ENCODE measurements around the gene CASP14. TPM values are rescaled to one million over a fixed set of nuclear protein-coding genes. Genes with fewer than 3 reads are reported as not detected.
"Not testable (repeated sequence)": the region's sequence is repeated elsewhere in the genome, so short reads cannot be mapped to it uniquely, and the experiment has no call there.

CASP14 gene
- polyA plus RNA-seq = not detected

- H3K4me1 Mint-ChIP-seq = no peaks in the 10 kb centered on the region
- H3K36me3 Mint-ChIP-seq = no peaks in the 10 kb centered on the region
- H3K27ac Mint-ChIP-seq = no peak within 1 kb of the TSS
- peaks cover 3 to 18% (median 5%) of the 10 kb centered on the region in 3 donors for H3K27me3 Mint-ChIP-seq (ENCODE audit: low read depth in 3 of 3)
- H3K4me3 Mint-ChIP-seq = no peak within 1 kb of the TSS
- no peak for DNase-seq
- peaks cover 0 to 3% (median 0%) of the 10 kb centered on the region in 6 donors for H3K9me3 Mint-ChIP-seq
These were observed at the start of gene CASP14 for GRCh38 chr19:15048885-15049541. CASP14 (plus strand) TSS chr19:15049480; CDS start chr19:15052252, 2,772 bp downstream.

GRCh38 chr19:15008308-15008707 lies 41.0 kb upstream of the CASP14 start:
- peaks cover 0 to 2% (median 0%) of the 10 kb centered on the region in 6 donors for H3K9me3 Mint-ChIP-seq
- H3K27me3 Mint-ChIP-seq (ENCODE audit: low read depth in 3 of 3) = peaks cover 8 to 11% (median 10%) of the 10 kb centered on the region in 3 donors
- H3K36me3 Mint-ChIP-seq = no peaks in the 10 kb centered on the region
- H3K4me3 Mint-ChIP-seq = no peak overlapping the region
- H3K27ac Mint-ChIP-seq = no peak overlapping the region
- no peaks in the 10 kb centered on the region for H3K4me1 Mint-ChIP-seq
- DNase-seq = no peak

- H3K9me3 Mint-ChIP-seq = peaks cover 0 to 2% (median 0%) of the 10 kb centered on the region in 6 donors
- H3K27ac Mint-ChIP-seq = no peak overlapping the region
- H3K36me3 Mint-ChIP-seq = no peaks in the 10 kb centered on the region
- no peak for DNase-seq
- peaks cover 7 to 11% (median 8%) of the 10 kb centered on the region in 3 donors for H3K27me3 Mint-ChIP-seq (ENCODE audit: low read depth in 3 of 3)
- H3K4me1 Mint-ChIP-seq = no peaks in the 10 kb centered on the region
- H3K4me3 Mint-ChIP-seq = no peak overlapping the region
These were observed 38.6 kb upstream of the CASP14 start for GRCh38 chr19:15010501-15011300.

GRCh38 chr19:15014579-15014978 lies 34.7 kb upstream of the CASP14 start:
- Mint-ChIP-seq H3K4me1 (no peaks in the 10 kb centered on the region), H3K36me3 (no peaks in the 10 kb centered on the region), H3K27me3 (ENCODE audit: low read depth in 3 of 3) (peaks cover 4 to 12% (median 6%) of the 10 kb centered on the region in 3 donors), H3K27ac (no peak overlapping the region), H3K4me3 (no peak overlapping the region), H3K9me3 (peaks cover 0 to 4% (median 0%) of the 10 kb centered on the region in 6 donors)
- no peak for DNase-seq

- Mint-ChIP-seq H3K9me3 (peaks cover 0 to 4% (median 0%) of the 10 kb centered on the region in 6 donors), H3K36me3 (no peaks in the 10 kb centered on the region), H3K27me3 (ENCODE audit: low read depth in 3 of 3) (peaks cover 2 to 12% (median 4%) of the 10 kb centered on the region in 3 donors), H3K4me3 (no peak overlapping the region), H3K27ac (no peak overlapping the region), H3K4me1 (no peaks in the 10 kb centered on the region)
- peak in 2 of 3 donors; percentile 1 to 6 for DNase-seq
These were observed 33.2 kb upstream of the CASP14 start for GRCh38 chr19:15015946-15016542.

GRCh38 chr19:15018836-15019235 lies 30.4 kb upstream of the CASP14 start:
- not testable (repeated sequence) for H3K27me3 Mint-ChIP-seq (ENCODE audit: low read depth in 3 of 3); H3K9me3 Mint-ChIP-seq; H3K36me3 Mint-ChIP-seq

GRCh38 chr19:15021286-15022007 lies 27.8 kb upstream of the CASP14 start:
- Mint-ChIP-seq H3K27me3 (ENCODE audit: low read depth in 3 of 3) (peaks cover 0 to 7% (median 2%) of the 10 kb centered on the region in 3 donors), H3K4me1 (no peaks in the 10 kb centered on the region), H3K27ac (no peak overlapping the region), H3K9me3 (peaks cover 0 to 4% (median 0%) of the 10 kb centered on the region in 6 donors), H3K4me3 (no peak overlapping the region), H3K36me3 (no peaks in the 10 kb centered on the region)
- no peak for DNase-seq

More at GRCh38 chr19:15018836-15019235, 30.4 kb upstream of the CASP14 start:
- DNase-seq, H3K27ac Mint-ChIP-seq, H3K4me1 Mint-ChIP-seq, H3K4me3 Mint-ChIP-seq: not testable (repeated sequence)

GRCh38 chr19:15022752-15023151 lies 26.5 kb upstream of the CASP14 start:
- no peak overlapping the region for H3K27ac Mint-ChIP-seq
- peaks cover 0 to 4% (median 0%) of the 10 kb centered on the region in 3 donors for H3K27me3 Mint-ChIP-seq (ENCODE audit: low read depth in 3 of 3)

GRCh38 chr19:15025217-15025616 lies 24.1 kb upstream of the CASP14 start:
- no peak for DNase-seq
- no peak overlapping the region for H3K27ac Mint-ChIP-seq
- no peak overlapping the region for H3K4me3 Mint-ChIP-seq

More at GRCh38 chr19:15022752-15023151, 26.5 kb upstream of the CASP14 start:
- no peak for DNase-seq
- H3K4me1 Mint-ChIP-seq = no peaks in the 10 kb centered on the region
- H3K4me3 Mint-ChIP-seq = no peak overlapping the region
- H3K36me3 Mint-ChIP-seq = no peaks in the 10 kb centered on the region
- no peaks in the 10 kb centered on the region for H3K9me3 Mint-ChIP-seq

GRCh38 chr19:15028490-15028889 lies 20.8 kb upstream of the CASP14 start:
- Mint-ChIP-seq H3K27ac (no peak overlapping the region), H3K9me3 (no peaks in the 10 kb centered on the region), H3K36me3 (no peaks in the 10 kb centered on the region), H3K27me3 (ENCODE audit: low read depth in 3 of 3) (peaks cover 0 to 6% (median 2%) of the 10 kb centered on the region in 3 donors), H3K4me1 (no peaks in the 10 kb centered on the region), H3K4me3 (no peak overlapping the region)
- DNase-seq = no peak

More at GRCh38 chr19:15025217-15025616, 24.1 kb upstream of the CASP14 start:
- peaks cover 0 to 6% (median 2%) of the 10 kb centered on the region in 3 donors for H3K27me3 Mint-ChIP-seq (ENCODE audit: low read depth in 3 of 3)
- no peaks in the 10 kb centered on the region for H3K9me3 Mint-ChIP-seq
- no peaks in the 10 kb centered on the region for H3K36me3 Mint-ChIP-seq
- H3K4me1 Mint-ChIP-seq = no peaks in the 10 kb centered on the region

GRCh38 chr19:15031675-15032074 lies 17.6 kb upstream of the CASP14 start:
- Mint-ChIP-seq H3K4me3 (no peak overlapping the region), H3K9me3 (no peaks in the 10 kb centered on the region), H3K4me1 (no peaks in the 10 kb centered on the region), H3K27me3 (ENCODE audit: low read depth in 3 of 3) (peaks cover 0 to 9% (median 6%) of the 10 kb centered on the region in 3 donors), H3K27ac (no peak overlapping the region), H3K36me3 (no peaks in the 10 kb centered on the region)
- DNase-seq = no peak

- Mint-ChIP-seq H3K4me3 (no peak overlapping the region), H3K9me3 (no peaks in the 10 kb centered on the region), H3K36me3 (no peaks in the 10 kb centered on the region), H3K27me3 (ENCODE audit: low read depth in 3 of 3) (peaks cover 2 to 11% (median 3%) of the 10 kb centered on the region in 3 donors), H3K4me1 (no peaks in the 10 kb centered on the region), H3K27ac (no peak overlapping the region)
- DNase-seq = no peak
These were observed 13.4 kb upstream of the CASP14 start for GRCh38 chr19:15035795-15036311.

- H3K36me3 Mint-ChIP-seq = no peaks in the 10 kb centered on the region
- H3K9me3 Mint-ChIP-seq = no peaks in the 10 kb centered on the region
These were observed 11.7 kb upstream of the CASP14 start for GRCh38 chr19:15037586-15037985.

More at GRCh38 chr19:15037586-15037985, 11.7 kb upstream of the CASP14 start:
- Mint-ChIP-seq H3K27ac (no peak overlapping the region), H3K27me3 (ENCODE audit: low read depth in 3 of 3) (peaks cover 2 to 11% (median 3%) of the 10 kb centered on the region in 3 donors), H3K4me3 (no peak overlapping the region), H3K4me1 (no peaks in the 10 kb centered on the region)
- DNase-seq = no peak

All from immature natural killer cell (primary cell).